Measurements from ENCODE around the gene ENO2. TPM values are rescaled to one million over a fixed set of nuclear protein-coding genes. Genes with fewer than 3 reads are reported as not detected.
A peak's percentile ranks its signal among the peaks of the same experiment; 100 is the strongest.

The ENO2 gene
- total RNA-seq, 1 donor from 2014 or later = 9.0 TPM

DNA sequence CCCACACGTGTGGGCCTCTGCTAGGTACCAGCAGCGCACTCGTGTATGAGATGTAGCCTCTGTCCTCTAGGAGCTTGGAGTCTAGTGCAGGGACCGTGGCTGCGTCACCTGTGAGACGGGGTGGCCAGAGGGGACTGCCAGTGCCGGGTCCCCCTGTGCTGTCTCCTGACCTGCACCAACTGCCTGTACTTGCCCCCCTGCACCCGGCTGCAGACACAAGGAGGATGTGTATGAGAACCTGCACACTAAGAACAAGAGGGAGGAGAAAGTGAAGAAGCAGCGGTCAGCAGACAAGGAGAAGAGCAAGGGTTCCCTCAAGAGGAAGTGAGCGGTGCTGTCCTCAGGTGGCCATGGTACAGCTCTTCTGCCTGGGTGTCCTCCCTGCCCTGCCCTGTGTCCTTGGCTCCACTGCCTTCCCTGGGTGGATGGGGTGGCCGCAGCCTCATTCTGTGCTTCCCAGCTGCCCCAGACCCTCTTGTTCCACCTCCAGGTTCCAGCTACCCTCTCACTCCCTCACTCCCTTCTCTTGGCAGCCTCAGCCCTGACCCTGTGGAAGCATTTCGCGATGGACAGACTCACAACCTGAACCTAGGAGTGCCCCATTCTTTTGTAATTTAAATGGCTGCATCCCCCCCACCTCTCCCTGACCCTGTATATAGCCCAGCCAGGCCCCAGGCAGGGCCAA is 46.4 kb downstream of the ENO2 start:
- DNase-seq = no peak

DNA sequence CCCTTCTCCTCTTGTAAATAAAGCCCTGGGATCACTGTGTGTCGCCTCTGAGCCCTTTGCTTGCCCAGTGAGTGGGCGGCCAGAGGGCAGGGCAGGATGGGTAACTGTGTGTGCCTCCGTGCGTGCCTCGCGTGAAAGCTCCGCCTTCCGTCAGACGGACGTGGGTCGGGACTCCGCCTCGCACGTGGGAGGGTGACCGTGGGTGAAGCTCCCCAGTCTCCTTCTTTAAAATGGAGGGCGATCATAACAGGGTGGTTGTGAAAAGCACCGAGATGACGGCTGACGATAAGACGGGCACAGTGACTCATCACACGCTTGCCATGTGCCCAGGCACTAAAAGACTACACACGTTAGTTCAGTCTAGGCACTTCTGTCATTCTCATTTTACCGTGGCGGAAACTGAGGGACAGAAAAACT is 46.9 kb downstream of the ENO2 start:
- no peak for DNase-seq

DNA sequence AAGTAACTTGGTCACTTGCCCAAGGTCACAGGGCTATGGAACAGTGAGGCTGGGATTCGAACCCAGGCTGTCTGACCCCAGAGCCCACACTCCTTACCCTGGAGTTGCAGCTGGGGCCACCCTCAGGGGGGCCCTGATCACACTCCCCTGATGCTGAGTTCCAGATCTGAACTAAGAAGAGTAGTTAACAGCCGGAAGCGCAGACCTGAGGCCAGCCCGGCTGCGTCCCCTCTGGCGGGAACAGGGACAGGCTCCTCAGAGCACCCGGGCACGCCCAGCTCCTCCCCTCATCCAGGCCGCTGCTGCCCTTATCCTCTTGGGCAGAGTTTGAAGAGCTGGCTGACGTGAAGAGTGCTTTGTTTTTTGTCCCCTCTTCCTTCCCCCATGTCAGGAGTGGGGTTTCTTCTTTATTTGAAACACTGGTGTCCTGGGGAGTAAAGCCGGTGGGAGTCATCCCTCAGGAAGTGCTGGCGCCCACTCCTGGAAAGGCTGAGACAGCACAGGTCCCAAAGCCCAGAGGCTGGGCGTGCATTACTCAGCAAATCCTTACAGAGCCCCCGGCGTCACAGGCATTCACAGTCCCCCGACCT is 47.4 kb downstream of the ENO2 start:
- DNase-seq = peak; percentile 37

DNA sequence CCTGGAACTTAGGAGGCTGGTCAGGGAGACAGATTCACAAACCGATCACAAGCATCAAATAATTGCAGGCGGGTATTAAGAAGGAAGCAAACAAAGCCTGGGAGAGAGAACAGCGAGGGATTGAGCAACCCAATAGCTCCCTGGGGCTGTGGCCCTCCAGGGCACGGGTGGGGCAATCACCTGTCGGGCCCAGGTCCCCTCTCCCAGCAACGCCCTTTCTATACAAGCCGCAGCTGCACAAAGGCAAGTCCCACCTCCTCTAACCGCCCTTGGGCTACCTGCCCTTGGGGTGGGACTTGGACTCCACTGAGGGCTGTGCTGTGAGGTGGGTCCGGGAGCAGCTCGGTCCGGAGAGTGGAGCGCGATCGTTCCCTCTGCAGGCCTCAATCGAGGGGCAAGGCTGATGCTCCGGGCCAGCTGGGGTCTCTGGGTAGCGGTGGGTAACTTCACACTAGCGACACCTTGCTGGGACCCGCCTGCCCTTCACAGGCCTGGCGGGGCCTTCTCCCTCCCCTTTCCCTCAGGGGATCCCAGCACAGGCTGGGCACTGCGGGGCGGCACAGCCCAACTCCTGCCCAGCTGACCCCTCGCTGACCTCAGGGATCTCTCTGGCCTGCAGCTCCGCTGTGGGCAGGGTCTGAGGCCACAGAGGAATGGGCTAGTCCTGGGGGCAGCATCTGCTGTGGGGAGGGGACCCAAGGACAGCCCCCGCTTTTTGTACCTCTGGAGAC is 48.1 kb downstream of the ENO2 start:
- DNase-seq = no peak

DNA sequence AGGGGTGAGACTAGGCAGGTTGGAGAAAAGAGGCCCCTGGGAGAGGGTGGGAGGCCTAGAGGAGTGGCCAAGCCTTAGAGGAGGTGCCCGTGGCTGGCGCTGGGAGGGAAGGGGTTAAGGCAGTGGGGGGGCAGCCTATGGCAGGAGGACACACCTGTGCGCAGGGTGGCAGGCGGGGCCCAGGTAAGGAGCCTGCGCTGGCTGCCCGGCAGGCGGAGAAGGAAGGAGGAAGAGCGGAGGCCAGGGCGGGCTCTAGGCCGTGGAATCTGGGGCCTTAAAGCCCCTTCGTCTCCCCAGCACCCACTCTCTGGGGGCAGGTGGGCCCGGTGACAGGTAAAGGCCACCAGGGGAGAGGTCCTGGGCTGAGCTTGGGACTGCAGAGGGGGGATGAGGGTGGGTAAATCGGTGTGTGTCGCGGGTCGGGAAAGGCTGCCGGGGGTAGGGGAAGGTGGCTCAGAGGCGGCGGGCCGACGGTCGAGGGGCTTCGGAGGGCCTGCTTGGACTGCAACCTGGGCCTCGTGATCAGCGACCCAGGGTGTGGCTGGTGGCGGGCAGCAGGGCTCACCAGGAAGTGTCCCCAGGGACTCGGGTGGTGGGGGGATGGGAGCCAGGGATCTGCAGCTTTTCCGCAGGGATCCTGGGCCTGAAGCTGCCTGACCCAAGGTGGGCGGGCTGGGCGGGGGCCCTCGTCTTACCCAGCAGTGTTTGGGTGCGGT is 48.8 kb downstream of the ENO2 start:
- DNase-seq = no peak

DNA sequence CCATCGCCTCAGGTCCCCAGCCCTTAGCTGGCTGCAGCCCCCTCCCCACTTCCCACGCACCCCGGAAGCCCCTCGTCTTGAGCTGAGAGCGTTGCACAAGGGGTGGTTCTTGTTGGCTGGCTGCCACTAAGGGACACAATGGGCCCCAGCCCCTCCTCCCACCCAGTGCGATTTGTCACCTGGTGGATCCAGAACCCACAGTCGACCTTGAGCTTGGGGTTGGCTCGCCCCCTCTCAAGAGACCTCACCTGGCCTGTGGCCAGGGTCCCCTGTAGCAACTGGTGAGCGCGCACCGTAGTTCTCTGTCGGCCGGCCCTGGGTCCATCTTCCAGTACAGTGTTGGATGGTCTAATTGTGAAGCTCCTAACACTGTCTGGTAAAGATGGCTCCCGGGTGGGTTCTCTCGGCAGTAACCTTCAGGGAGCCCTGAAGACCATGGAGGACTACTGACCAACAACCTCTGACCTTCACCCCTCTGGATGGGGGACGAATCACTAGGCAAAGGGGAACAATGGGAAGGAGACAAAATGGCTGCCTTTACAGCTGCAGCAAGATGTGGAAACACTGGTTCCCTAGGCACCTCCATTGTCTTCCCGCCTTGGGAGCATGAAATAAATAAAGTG is 49.5 kb downstream of the ENO2 start:
- DNase-seq = no peak

DNA sequence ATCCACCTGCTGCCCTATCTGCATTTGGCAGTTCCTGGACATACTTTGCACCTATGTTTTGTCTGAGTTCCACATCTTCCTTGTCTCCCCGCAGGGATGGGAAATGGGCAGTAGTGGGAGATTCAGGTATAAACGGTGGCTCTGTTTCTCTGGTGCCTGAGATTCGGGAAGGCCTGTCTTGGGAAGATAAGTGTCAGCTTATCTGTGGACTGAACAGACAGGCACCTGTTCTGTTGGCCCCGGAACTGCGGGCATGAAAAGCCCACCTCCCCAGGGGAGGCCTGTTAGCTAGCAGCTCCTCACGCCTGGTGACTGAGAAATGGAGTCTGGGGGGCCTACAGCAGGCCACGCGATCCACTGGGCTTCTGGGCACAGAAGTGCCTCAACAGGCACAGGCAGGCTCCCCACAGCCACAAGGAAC is 50.2 kb downstream of the ENO2 start:
- DNase-seq = no peak

DNA sequence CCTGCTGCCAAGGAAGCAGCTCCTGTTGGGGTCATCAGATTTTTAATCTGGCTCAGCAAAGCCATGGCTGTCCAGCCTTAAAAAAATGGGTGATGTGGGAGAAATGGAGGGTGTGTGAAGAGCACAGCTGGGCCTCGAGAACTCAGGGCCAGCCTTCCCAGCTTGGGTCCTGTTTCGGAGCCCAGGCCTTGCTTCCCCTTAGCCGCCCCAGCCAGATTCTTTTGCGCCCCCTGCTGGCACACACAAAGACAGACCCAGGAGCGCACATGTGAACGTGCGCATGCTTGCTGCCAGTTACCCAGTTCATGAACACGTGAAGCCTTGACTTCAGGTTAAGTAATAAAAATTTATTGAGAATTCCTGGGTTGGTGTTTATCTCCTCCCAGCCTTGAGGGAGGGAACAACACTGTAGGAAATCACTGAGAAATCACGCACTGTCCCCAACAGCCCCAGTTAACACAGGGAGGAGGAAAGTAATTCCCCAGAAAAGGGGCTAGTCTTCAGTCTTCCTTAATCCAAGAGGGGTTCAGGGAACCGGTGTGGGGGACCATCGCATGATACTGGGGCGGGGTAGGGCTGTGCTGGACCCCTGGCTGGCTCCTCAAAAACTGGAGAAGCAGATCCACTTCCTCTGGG is 50.8 kb downstream of the ENO2 start:
- DNase-seq = peak; percentile 65

DNA sequence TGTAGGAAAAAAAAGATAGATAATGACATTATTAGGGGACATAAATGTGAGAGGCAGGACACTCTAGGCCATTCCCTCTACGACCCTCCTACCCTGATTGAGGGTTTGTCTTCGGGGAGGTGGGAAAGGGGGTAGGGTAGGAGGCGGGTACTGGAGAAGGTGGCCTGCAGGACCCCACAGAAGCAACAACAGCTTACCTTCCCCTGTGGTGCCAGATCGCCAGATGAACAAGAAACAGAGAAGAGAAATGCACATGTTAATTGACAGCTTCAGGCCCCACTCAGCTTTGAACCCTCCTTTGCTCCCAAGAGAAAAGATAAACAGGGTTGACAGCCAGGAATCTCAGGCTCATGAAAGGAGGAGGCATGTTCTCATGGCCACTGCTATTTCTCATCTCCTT is 51.3 kb downstream of the ENO2 start:
- no peak for DNase-seq

DNA sequence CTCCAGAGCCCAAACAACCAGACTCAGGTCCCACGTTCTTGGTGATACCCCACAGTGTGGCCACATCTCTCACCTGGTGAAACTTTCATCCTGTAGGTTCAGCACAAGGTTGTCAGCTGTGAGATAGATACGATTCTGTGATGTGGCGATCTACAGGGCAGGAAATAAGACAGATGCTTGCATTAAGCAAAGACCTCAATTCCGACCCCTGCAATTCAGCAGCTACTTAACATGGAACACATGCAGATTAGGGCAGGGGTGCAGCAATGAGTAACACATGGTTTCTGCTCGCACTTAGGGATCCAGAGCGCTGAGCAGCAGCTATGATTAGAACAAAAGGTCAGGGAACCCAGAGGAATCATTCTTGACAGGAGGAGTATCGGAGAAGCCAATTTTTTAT is 52.0 kb downstream of the ENO2 start:
- no peak for DNase-seq

DNA sequence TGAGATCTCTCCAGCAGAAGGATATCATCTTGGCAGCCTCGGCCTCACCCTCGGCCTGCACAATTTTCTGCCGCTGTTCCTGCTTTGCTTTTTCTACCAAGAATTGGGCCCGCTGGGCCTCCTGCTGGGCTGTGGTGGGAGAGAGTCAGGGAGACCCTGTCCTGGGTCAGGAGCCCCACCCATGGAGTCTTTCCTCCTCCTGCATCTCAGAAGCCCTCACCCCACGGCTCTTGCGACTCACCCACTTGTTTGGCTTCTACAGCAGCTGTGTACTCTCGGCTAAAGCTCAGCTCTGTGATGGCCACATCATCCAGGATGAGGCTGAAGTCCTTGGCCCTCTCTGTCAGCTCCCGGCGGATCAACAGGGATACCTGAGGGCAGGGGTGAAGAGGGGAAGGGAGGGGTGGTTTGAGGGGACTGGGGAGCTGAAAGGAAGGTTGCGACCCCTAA is 53.3 kb downstream of the ENO2 start:
- DNase-seq = no peak

DNA sequence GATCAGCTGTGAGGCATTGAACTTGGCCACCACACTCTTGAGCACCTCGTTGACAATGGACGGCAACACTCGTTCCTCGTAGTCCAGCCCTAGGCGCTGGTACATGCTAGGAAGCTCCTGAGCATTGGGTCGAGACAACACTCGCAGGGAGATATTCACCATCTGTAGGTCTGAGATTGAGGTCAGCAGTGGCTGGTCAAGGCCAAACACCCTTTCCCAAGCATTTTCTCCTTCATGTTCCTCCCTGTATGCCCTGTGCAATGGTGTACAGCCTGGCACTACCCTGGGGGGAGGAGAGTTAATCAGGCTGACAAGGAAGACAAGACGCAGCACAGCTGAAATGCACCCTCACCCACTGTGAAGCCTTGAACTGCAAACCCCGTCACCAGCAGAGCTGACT is 54.0 kb downstream of the ENO2 start:
- DNase-seq = no peak

DNA sequence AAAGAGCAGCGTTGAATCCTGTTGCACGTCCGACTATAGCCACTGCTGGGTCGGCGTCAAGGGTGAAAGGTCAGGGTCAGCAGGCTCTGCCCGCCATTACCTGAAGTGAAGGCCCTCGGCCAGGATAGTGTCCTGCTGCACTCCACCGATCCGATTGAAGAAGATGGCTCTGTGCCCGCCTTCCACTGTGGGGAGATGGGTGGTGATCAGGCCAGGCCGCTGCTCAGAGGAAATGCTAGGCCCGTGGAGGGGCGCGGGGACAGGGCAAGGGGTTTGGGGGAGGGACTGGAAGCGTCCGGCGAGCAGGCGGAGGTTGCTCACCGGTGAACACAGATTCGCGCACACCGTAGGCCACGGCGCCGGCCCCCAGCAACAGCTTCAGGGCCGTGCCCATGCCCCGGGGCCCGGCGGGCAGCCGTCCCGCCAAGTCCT is 55.7 kb downstream of the ENO2 start:
- DNase-seq = no peak

Small RNAs within 50 kb of the gene (small RNA-seq; reads per million reads assigned to genes)
- gene MIR141 (ENCODE audit: low replicate concordance) = 270 reads per million, percentile 97 among the genes with 10 or more reads in this experiment
- gene MIR200C (ENCODE audit: low replicate concordance) = 82.6 reads per million, percentile 96 among the genes with 10 or more reads in this experiment
- gene RNU7-1 (ENCODE audit: low replicate concordance) = not detected
- gene SCARNA12 (ENCODE audit: low replicate concordance) = 0.40 reads per million, percentile 50 among the genes with 10 or more reads in this experiment

Other genes with a start within 250 kb of the ENO2 start
- gene ZNF384, start 225.2 kb upstream of the ENO2 start, total RNA-seq = 17.4 TPM
- 0.10 TPM for gene PIANP, start 213.8 kb upstream of the ENO2 start, total RNA-seq
- gene COPS7A, start 190.5 kb upstream of the ENO2 start, total RNA-seq = 24.4 TPM
- gene MLF2, start 161.4 kb upstream of the ENO2 start, total RNA-seq = 76.3 TPM
- 49.1 TPM for gene PTMS, start 148.2 kb upstream of the ENO2 start, total RNA-seq
- gene LAG3, start 142.1 kb upstream of the ENO2 start, total RNA-seq = 0.49 TPM
- gene CD4, start 125.1 kb upstream of the ENO2 start, total RNA-seq = 9.7 TPM
- gene GPR162, start 92.8 kb upstream of the ENO2 start, total RNA-seq = 4.9 TPM
- gene P3H3, start 86.2 kb upstream of the ENO2 start, total RNA-seq = 28.4 TPM
- 2.2 TPM for gene GNB3, start 73.7 kb upstream of the ENO2 start, total RNA-seq
- 8.1 TPM for gene CDCA3, start 63.3 kb upstream of the ENO2 start, total RNA-seq
- gene USP5, start 62.4 kb upstream of the ENO2 start, total RNA-seq = 35.7 TPM
- 316 TPM for gene TPI1, start 47.0 kb upstream of the ENO2 start, total RNA-seq
- gene SPSB2, start 41.3 kb upstream of the ENO2 start, total RNA-seq = 3.1 TPM
- gene LRRC23, start 9.8 kb upstream of the ENO2 start, total RNA-seq = 4.3 TPM
- 39.4 TPM for gene ATN1, start 13.4 kb downstream of the ENO2 start, total RNA-seq
- gene RNU7-1, start 29.2 kb downstream of the ENO2 start, total RNA-seq = not detected
- gene C12orf57, start 29.4 kb downstream of the ENO2 start, total RNA-seq = 130 TPM
- 12.6 TPM for gene PTPN6, start 36.8 kb downstream of the ENO2 start, total RNA-seq
- 113 TPM for gene PHB2, start 56.1 kb downstream of the ENO2 start, total RNA-seq
- 22.0 TPM for gene EMG1, start 56.3 kb downstream of the ENO2 start, total RNA-seq
- gene LPCAT3, start 103.9 kb downstream of the ENO2 start, total RNA-seq = 24.9 TPM
- 99.0 TPM for gene C1S, start 146.1 kb downstream of the ENO2 start, total RNA-seq
- 78.8 TPM for gene C1R, start 177.9 kb downstream of the ENO2 start, total RNA-seq
- gene C1RL, start 194.6 kb downstream of the ENO2 start, total RNA-seq = 10.4 TPM
- gene RBP5, start 214.3 kb downstream of the ENO2 start, total RNA-seq = 1.4 TPM
- 31.7 TPM for gene CLSTN3, start 215.8 kb downstream of the ENO2 start, total RNA-seq